Right lobe of liver (tissue), 4 donors: ENCODE data around the gene ATP6V1A.
A peak's percentile ranks its signal among the peaks of the same experiment; 100 is the strongest.

Experiments used
- CTCF ChIP-seq, 4 donors: fragments of 200-600 bp in 3 of 4; fragments of 450-650 bp in 1 of 4; IDR thresholded peaks; one replicate each; pipeline versions ENCODE4 v1.5.1 to v1.8.0; 2016 to 2022; ENCODE audit warnings: antibody characterized with exemption in 4 of 4, mild to moderate bottlenecking in 2 of 4
- POLR2A ChIP-seq: fragments of 450-650 bp; IDR thresholded peaks from one replicate; pipeline ENCODE4 v1.6.1; 2017; ENCODE audit warnings: antibody characterized with exemption, mild to moderate bottlenecking
- donor health status: DM: no; HTN: no; CAD: no.
- donor health status: DM: no; HTN: no; CAD: no.
- donor health status: DM: no; HTN: yes; CAD: no.

GRCh38 chr3:113697500-113698090, 49.2 kb upstream of the ATP6V1A start:
- TF ChIP-seq CTCF (IDR thresholded peaks at IDR 0.05) (no peak), POLR2A (peak; percentile 21)
